NCI-H2196 (cell line): ENCODE results near the gene LGR6.

Experiments
- DNase-seq: peaks from one replicate; lab custom pipeline; 2025; ENCODE audit not compliant: unreplicated experiment; lab: John Stamatoyannopoulos, UW

The LGR6 gene

DNA sequence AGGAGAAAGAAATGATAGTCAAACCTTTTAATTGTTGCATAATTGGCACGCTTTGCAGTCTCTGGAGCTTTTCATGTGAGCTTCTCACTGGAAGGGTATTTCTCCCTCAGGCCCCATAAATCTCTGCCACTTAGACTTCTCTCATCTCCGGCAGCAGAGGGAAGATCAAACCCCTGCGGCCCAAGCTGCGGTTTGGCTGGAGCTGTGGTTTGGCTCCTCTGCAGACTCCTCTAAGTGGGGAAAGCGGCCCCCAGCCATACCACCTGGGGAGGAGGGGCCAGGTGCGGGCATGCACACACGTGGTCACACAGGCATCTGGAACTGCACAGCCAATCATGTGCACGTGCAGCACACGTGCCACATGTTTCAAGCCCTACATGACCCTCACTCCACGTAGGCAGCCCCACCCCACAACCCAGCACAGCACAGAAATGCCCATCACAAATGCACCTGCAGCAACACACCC, 89.8 kb downstream of the LGR6 start:
- peak; percentile 71 for DNase-seq

DNA sequence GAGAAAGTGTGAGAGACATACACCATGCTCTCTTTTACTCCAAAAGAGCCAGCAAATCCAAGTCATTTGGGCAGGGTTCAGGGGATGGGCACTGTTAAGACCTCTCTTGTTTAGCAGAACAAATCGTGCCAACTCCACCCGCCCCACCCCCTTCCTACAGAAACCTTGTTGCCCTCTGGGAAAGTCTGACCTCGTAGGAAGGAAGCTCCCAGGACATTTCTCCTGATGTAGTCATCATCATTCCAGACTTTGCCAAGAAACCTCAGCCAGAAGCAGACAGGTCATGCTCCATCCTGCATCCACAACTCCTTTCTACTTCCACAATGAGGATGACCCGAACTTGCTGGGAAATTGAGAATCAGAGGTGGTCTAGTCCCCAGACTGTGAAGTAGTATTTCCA, 90.4 kb downstream of the LGR6 start:
- DNase-seq, result no peak

DNA sequence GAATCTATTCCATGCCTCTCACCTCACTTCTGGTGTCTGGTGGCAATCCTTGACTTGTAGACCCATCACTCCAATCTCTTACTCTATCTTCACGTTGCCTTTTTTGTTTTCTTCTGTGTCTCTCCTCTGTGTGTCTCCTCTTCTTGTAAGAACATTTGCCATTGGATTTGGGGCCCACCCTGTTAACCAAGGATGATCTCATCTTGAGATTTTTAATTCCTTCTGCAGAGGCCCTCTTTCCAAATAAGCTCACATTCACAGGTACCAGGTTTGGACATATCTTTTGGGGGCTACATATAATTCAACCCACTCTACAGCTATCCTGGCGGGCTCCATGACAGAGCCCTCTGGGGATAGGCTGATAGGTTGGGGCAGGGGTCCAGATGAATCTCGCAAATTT, 92.3 kb downstream of the LGR6 start:
- DNase-seq, result no peak

DNA sequence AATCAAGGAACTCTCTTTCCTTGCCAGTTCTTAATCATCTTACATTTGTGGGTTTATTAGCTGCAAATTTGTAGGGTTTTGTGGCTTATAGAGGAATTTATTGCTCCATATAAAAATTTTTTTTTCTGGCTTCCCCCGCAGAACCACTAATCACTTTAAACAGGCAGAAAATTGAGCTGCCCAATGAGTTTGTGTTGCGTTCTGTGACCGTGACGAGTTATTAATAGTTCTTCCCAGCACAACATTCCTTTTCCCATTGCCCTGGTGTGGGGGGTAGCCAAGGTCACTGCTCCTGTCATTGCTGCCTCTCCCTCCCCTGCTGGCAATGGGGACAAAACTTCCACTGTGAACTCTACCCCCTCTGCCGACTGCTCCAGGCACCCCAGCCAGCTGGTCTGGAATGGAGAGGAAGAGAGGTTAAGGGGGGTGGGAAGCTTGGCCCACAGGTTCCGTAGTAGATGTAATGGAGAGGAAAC, 93.1 kb downstream of the LGR6 start:
- DNase-seq, result no peak

DNA sequence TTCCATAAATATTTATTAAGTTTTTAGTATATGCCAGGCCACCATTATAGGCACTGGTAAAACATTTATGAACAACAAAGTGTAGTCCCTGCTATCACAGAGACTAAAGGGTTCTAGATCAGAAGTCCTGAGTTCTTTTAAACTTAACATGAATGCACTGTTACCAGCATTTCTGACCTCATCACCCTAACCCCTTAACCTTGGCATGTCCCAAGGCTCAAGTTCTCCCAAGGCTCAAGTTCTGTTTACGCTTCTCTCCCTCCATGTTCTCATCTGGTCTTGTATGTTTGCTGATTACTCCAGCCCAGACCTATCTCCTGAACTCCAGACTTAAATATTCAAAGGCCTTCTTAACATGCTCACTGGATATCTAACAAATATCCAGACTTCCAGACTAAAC, 93.6 kb downstream of the LGR6 start:
- DNase-seq, result no peak

DNA sequence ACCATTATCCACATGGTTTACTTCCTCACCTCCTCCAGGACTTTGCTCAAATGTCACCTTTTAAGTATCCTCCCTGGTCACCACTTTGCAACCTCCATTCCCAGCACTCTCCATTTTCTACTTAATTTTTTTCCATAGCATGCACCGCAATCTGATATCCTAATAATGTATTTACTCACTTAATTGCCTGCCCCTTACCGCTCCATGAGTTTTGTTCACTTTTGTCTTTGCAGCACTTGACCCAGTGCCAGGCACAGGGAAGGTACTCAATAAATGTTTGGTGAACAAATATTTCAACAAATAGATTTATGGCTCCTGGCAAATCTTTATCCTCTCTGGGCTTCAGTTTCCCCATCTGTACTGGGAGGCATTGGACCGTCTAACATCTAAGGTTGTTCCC, 94.6 kb downstream of the LGR6 start:
- no peak for DNase-seq

DNA sequence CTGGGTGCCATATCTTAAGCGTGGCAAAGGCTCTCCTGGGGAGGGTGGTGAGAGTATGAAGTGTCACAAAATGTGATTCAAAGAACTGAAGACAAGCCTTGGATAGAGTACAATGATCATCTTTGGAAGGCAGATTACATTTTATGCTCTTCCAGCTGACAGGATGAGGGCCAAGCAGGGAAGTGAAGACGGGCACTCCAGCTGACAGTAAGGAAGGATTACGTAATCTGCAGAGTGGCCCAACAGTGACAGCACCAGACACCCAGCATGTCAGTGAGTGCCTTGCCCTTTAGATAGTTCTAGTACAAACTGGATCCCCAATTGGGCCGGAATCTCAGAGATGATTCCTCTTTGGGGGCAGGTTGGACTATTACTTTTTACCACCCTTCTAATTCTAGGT, 95.4 kb downstream of the LGR6 start:
- DNase-seq, result no peak

DNA sequence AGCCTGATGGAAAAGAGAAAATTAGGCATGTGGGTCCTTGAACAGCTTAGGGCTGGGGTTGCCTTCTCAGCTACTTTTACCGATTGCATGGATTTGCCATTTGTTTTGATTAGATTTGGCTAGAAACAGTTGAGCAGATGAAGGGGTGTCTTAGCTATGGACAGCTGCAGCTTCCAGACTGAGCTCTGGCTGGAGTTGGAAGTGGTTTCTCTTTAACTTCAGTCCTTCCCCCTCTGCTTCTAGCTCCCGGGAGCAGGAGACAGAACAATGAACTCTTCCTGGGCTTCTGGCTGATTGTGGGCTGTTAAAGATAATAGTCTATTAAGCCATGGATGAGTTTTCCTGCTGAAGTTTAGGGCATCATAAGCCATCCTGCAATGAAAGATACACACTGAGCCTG, 97.4 kb downstream of the LGR6 start:
- no peak for DNase-seq

DNA sequence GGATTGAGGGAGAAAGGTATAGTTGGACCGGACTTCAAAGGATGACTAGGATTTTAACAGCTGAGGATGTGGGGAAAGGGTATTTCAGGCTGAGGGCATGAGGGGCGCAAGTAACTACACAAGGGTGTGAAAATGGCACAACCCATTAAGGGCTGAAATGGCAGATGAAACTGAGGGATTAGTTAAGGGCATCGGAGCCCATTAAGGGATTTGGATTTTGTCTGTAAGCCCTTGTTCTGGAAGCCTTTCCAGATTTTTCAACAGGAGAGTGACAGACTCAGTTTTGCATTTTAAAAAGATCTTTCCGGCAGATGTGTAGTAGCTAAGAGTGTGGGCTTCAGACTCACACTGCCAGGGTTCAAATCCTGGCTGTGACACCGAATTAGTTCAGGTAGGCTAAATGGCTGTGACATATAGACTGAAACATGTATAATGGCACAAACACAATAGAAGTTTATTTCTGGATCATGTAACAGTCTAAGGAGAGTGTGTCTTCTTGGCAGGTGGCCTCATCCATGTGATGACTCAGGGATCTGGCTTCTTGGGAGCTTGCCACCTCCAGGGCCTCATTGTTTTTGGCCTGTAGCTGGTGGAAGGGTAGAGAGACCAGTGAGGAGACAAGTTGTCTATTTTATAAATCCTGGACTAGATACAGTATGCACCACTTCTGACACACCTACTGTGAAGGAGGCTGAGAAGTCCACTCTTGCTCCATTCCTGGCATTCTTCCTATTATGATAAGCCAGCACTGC, 98.5 kb downstream of the LGR6 start:
- peak; percentile 72 for DNase-seq

DNA sequence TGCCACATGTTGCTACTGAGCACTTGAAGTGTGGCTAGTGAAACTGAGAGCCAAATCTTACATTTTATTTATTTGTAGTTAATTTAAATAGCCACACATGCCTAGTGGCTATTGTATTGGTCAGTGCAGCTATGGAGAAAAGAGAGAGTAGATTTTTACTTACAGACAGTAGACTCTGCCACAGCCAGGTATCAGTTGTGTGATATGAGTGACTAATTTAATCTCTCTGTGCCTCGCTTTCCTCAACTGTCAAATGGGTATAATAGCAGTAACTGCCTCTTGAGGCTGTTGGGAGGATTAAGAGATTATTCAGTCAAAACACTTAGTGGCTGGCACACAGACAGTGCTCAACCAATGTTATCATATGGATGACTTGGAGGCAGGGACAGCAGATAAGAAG, 99.2 kb downstream of the LGR6 start:
- DNase-seq, result no peak

DNA sequence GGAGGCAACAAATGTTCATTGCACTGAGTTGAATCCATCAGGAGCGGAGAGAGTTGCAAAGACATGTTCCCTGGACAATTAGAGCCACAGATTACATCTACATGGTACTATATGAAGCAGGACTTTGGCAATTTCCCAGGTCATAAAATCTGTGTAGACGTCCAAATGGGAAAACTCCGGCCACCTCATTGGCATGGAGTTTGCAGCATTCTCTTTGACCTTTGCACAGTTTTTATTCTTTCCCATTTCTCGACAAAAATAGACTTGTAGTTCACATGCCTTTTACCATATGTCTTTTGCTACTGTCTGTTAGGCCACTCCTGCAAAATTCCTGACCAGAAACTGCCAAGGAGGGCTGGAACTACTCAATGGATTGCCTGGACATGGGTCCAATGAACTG, 100.0 kb downstream of the LGR6 start:
- no peak for DNase-seq

DNA sequence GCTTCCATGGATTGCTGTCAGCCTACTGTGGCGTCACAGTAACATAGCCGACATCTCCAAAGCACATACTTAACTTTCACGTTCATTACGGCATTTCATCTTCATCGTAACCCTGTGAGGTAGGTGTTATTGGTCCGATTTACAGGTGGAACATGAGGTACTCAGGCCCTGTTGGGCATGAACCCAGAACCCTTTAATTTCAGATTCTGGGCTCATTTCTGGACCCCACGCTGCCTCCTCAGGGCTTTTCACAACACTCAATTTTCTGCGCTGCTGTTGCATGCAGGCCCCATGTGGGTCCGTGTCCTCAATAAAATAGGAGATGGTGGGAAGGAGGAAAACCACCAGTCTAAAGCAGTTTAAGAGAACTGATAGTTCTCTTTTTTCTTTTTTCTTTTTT, 108.6 kb downstream of the LGR6 start:
- no peak for DNase-seq

DNA sequence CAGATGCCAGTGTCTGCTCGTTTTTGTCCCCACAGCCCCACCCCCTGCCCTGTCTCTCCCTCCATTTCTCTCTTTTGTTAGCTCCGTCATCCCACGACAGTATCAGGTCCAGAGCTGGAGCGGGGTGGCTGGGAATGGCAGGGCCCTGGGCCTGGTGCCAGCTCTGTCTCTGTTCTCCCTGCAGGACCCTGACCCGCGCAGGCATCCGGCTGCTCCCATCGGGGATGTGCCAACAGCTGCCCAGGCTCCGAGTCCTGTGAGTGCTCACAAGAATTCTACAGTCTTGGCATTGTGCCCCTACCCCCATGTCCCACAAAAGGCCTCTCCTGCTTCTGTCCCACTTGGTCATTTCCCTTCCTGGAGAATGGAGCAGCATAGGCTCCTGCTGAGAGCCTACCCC, 110.8 kb downstream of the LGR6 start:
- DNase-seq, result no peak

DNA sequence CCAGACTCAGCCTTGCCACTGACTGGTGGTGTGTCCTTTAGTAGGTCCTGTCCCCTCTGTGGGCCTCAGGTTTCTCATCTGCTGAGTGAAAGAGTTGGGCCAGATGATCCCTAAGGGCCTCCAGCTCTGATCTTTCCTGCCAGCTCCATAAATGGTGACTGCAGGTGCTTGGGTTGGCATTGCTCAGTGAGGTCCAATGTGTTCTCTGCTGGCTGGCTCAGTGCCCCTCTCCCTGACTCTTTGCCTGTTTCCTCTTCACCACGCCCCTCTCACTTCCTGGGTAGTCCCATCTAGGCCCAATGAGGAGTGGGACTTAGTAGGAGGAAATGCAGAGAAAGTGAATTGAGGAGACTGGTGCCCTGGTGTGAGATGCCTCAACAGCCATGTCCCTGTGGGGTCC, 111.6 kb downstream of the LGR6 start:
- no peak for DNase-seq

DNA sequence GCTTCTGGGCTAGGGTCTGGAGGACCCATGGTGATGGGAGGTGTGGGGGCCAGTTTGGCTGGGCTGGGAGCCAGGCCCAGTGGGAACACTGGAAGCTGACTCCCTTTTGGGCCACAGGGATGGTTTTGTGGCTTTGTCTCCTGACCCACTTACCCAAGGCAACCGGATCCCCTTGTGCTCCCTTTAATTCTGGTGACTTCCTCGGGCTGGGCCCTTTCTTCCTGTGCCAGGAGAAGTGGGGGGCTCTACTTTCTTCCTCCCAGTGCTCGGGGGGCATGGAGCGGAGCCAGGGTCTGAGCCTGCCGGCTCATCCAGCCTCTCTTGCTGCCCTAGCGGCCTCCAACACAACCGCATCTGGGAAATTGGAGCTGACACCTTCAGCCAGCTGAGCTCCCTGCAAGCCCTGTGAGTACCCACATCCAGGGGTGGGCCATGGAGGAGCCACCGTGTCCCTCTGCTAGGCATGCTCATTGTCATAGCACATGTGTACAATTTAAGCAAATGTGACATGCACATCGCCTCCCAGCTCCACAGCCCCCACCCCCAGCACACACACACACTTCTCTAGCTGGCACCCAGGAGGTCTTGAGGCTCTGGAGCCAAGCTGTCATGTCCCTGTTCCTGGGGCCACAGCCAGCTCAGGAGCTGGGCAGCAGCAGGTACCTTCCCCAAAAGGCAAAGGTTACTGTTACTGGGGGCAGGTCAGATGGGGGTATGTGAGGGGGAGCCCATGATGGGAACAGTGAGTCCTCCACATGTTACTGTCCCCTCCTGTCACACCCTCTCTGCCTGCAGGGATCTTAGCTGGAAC, 113.1 kb downstream of the LGR6 start:
- no peak for DNase-seq

DNA sequence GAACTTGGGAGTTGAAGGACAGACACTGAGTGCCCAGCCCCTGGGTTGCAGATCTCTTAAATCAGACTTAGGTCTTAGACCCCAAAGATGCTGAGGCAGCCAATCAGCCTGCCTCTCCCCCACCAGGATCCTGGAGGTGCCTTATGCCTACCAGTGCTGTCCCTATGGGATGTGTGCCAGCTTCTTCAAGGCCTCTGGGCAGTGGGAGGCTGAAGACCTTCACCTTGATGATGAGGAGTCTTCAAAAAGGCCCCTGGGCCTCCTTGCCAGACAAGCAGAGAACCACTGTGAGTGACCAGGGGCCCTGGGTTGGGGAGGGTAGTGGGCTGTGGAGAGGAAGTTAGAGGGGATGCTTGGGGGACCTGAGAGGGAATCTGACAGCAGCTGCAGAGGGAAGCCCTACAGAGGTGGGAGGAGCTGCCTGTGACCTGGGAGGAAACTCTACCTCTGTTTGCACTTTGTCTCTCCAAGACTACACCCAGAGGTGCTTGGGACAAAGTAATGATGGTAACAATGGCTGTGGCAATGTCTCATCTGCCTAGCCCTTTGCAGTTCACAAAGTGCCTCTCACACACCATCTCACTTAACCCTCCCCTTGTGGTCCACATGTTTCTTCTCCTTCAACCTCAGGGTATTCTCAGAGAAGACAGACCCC, 116.6 kb downstream of the LGR6 start:
- no peak for DNase-seq

DNA sequence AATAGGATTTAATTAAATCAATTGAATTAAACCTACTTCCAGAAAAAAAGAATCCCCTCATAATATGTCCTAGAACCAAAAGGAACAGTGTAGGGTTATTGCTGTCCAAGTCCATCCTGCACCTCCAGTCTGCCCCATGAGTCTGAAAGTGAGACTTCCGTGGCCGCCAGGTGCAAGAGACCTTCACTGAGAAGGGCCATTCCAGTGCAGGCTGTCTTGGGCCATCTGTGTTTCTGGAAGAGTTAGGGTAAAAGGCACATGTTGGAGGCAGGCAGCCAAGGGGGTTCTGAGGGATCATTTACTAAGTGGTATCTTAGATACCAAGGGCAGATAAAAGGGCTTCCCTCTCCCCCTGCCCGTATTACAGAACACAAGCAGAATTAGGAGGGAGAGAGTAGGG, 117.1 kb downstream of the LGR6 start:
- no peak for DNase-seq

DNA sequence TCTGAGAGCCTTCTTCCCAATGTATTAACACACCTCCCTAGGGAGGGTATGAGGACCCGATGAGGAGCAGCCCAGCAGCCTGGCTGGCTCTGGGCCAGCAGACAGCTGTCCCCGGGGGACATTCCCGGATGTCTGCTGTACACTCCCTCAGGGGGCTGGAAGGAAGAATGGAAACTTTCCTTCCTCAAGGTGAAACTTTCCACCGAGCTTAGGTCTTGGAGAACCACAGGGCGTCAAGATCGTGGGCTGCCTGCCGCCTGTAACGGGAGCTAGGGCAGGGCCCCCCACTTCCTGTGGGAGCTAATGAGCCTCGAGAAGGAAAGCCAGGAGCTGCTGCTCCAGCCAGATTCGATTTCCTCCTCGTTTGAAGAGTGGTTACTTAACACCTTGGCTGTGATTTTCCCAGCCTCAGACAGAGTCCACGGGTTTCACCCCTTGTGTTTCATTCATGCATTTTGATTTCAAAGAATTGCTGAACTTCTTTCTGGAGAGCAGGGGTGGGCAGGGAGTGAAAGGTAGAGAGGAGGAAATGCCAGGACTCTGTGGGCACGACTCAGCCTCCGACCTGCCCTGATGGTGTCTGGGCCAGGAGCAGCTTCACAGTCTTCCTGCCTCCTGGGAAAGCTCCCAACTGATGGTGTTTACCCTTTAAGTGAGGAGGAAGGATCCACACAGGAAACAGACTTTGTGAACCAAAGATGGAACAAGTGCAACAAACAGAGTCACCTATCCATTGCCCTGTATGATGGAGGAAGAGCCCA, 118.5 kb downstream of the LGR6 start:
- DNase-seq, result no peak

DNA sequence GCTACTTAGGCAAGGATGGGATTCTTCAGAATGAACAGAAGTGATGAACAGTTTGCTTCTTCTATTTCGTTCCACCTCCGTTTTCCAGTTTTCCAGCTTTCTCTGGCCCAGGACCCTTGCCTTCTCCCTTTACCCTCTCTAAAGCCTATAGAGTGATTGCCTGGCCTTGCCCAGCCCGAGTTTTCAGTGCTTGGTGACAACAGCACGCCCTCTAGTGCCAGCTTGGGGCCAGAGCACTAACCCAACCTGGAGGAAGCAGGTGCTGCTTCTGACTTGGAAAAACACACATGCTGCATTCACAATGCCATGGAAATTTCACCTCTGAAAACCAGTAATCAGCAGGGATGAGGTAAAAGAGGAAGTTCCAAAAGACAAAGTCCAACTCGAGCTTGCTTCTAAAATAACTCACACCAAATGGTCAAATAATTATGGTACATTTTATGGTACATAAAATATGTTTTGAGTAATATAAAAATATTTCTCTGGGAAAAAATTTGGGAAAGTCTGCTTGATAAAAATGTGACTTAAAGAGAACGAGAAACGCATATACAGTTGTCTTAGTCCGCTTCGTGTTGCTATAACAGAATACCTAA, 122.1 kb downstream of the LGR6 start:
- DNase-seq, result peak; percentile 85

DNA sequence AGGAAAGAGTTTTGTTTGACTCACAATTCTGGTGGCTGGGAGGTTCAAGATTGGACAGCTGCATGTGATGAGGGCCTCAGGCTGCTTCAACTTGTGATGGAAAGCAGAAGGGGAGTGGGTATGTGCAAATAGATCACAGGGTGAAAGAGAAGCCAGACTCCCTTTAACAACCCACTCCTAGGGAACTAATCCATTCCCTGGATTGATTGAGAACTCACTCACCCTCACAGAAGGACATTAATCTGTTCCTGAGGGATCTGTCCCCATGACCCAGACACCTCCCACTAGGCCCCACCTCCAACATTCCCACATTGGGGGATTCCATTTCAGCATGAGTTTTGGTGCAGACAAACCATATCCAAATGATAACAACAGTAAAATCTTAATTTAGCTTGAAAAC, 122.6 kb downstream of the LGR6 start:
- DNase-seq, result no peak
